ENCODE measurements around the gene HOXA11.

Gene HOXA11

DNA sequence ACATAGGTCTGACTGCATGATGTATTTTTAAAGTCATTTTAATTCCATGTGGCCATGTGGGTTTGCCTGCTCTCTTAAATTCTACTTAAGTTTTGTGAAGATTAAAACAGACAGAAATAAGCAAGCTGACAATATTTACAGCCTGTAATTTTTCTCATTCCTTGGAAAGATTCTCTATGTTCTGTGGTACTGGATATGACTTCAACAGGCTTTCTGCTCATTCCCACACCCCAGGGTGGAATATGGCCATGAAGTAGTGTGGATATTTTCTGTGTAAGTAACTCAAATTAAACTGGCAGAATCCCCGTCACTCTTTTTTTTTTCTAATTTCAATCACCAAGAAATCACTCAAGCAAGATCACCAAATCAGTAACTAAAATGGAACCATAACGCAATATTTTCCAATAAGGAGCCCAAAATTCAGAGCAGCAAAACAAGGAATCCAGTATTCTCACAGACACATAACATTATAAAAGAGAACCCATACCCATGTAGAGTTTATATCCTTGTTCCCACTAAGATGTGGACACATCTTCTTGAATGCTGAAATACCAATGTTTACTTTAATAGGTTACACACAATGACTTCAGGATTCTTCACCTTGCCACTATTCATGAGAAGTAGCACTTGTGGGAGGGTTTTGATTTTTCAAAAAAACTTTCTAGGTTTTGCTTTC, 47.3 kb downstream of the HOXA11 start:
- no peaks in the 10 kb centered on the region for H3K9me3 ChIP-seq (ENCODE audit: low read length)
- no peaks in the 10 kb centered on the region for H3K27me3 ChIP-seq (ENCODE audit: insufficient read depth, low read length)
- no peak overlapping the region for H2AFZ ChIP-seq (ENCODE audit: low read length)
- H3F3A ChIP-seq (ENCODE audit: insufficient read depth, low read length): no peaks in the 10 kb centered on the region
- H4K20me1 ChIP-seq (ENCODE audit: insufficient read depth, low read length): no peaks in the 10 kb centered on the region
- TF ChIP-seq CTCF (IDR thresholded peaks at IDR 0.05; ENCODE audit: low read length) (no peak), EZH2 (IDR thresholded peaks at IDR 0.05; ENCODE audit: borderline replicate concordance, low read length) (no peak)
- H3K9me2 ChIP-seq (ENCODE audit: low read depth, low read length): no peaks in the 10 kb centered on the region
- no peaks in the 10 kb centered on the region for H3K79me2 ChIP-seq (ENCODE audit: insufficient read depth, low read length)
- H3K4me3 ChIP-seq (ENCODE audit: low read depth, low read length, poor library complexity, severe bottlenecking): no peak overlapping the region
- H3K36me3 ChIP-seq (ENCODE audit: insufficient read depth, low read length): no peaks in the 10 kb centered on the region
- no peak overlapping the region for H3K4me2 ChIP-seq (ENCODE audit: low read length)
- H3K27ac ChIP-seq (ENCODE audit: low read depth, low read length, poor library complexity, severe bottlenecking): no peak overlapping the region
- H3K4me1 ChIP-seq (ENCODE audit: insufficient read depth, low read length, severe bottlenecking): peaks cover 8% of the 10 kb centered on the region
- no peak overlapping the region for H3K9ac ChIP-seq (ENCODE audit: low read length)

GRCh38 chr7:27134392-27134791, 50.6 kb downstream of the HOXA11 start:
- H3K4me1 ChIP-seq (ENCODE audit: insufficient read depth, low read length, severe bottlenecking): no peaks in the 10 kb centered on the region

GRCh38 chr7:27133409-27134231, 51.4 kb downstream of the HOXA11 start:
- Histone ChIP-seq H3K4me1 (ENCODE audit: insufficient read depth, low read length, severe bottlenecking) (no peaks in the 10 kb centered on the region), H3K4me3 (ENCODE audit: low read depth, low read length, poor library complexity, severe bottlenecking) (no peak overlapping the region), H3K4me2 (ENCODE audit: low read length) (no peak overlapping the region), H4K20me1 (ENCODE audit: insufficient read depth, low read length) (no peaks in the 10 kb centered on the region), H2AFZ (ENCODE audit: low read length) (no peak overlapping the region), H3K9ac (ENCODE audit: low read length) (no peak overlapping the region), H3K9me2 (ENCODE audit: low read depth, low read length) (no peaks in the 10 kb centered on the region), H3K27me3 (ENCODE audit: insufficient read depth, low read length) (no peaks in the 10 kb centered on the region), H3K79me2 (ENCODE audit: insufficient read depth, low read length) (no peaks in the 10 kb centered on the region), H3K9me3 (ENCODE audit: low read length) (no peaks in the 10 kb centered on the region), H3F3A (ENCODE audit: insufficient read depth, low read length) (no peaks in the 10 kb centered on the region), H3K27ac (ENCODE audit: low read depth, low read length, poor library complexity, severe bottlenecking) (no peak overlapping the region), H3K36me3 (ENCODE audit: insufficient read depth, low read length) (no peaks in the 10 kb centered on the region)
- TF ChIP-seq CTCF (IDR thresholded peaks at IDR 0.05; ENCODE audit: low read length): no peak
- no peak for TF ChIP-seq EZH2 (IDR thresholded peaks at IDR 0.05; ENCODE audit: borderline replicate concordance, low read length)

More at GRCh38 chr7:27134392-27134791, 50.6 kb downstream of the HOXA11 start:
- Histone ChIP-seq H2AFZ (ENCODE audit: low read length) (no peak overlapping the region), H3K9me2 (ENCODE audit: low read depth, low read length) (no peaks in the 10 kb centered on the region), H3K27me3 (ENCODE audit: insufficient read depth, low read length) (no peaks in the 10 kb centered on the region), H3K9ac (ENCODE audit: low read length) (no peak overlapping the region), H3K4me3 (ENCODE audit: low read depth, low read length, poor library complexity, severe bottlenecking) (no peak overlapping the region), H3F3A (ENCODE audit: insufficient read depth, low read length) (no peaks in the 10 kb centered on the region), H3K36me3 (ENCODE audit: insufficient read depth, low read length) (no peaks in the 10 kb centered on the region), H3K9me3 (ENCODE audit: low read length) (no peaks in the 10 kb centered on the region), H3K79me2 (ENCODE audit: insufficient read depth, low read length) (no peaks in the 10 kb centered on the region), H3K27ac (ENCODE audit: low read depth, low read length, poor library complexity, severe bottlenecking) (no peak overlapping the region), H4K20me1 (ENCODE audit: insufficient read depth, low read length) (no peaks in the 10 kb centered on the region), H3K4me2 (ENCODE audit: low read length) (no peak overlapping the region)
- TF ChIP-seq EZH2 (IDR thresholded peaks at IDR 0.05; ENCODE audit: borderline replicate concordance, low read length) (no peak), CTCF (IDR thresholded peaks at IDR 0.05; ENCODE audit: low read length) (no peak)

All from OCI-LY1 (cell line).